HEK293 (cell line): ENCODE results near the gene ZSCAN9.

Source experiments
- BCL11A ChIP-seq: fragments of 450-650 bp; formaldehyde crosslinking; IDR thresholded peaks from 2 replicates; pipeline ENCODE4 v1.5.1; 2016; ENCODE audit warnings: low read depth, missing biosample characterization, missing genetic modification characterization
- EGR2 ChIP-seq: fragments of 450-650 bp; formaldehyde crosslinking; IDR thresholded peaks from 2 replicates; pipeline ENCODE4 v1.5.1; 2016; ENCODE audit warnings: low read depth, missing biosample characterization, missing genetic modification characterization
- GLIS2 ChIP-seq: fragments of 450-650 bp; formaldehyde crosslinking; IDR thresholded peaks from 2 replicates; pipeline ENCODE4 v1.5.1; 2016; ENCODE audit warnings: missing biosample characterization, missing genetic modification characterization
- HOXC10 ChIP-seq: sonication (generic); formaldehyde crosslinking; IDR thresholded peaks from 2 replicates; pipeline ENCODE4 v1.8.1; 2023; ENCODE audit warnings: mild to moderate bottlenecking, missing genetic modification reagents
- HOXD13 ChIP-seq: sonication (generic); formaldehyde crosslinking; IDR thresholded peaks from 2 replicates; pipeline ENCODE4 v1.8.0; 2022; ENCODE audit warnings: missing genetic modification reagents, borderline replicate concordance
- KLF17 ChIP-seq: fragments of 450-650 bp; formaldehyde crosslinking; IDR thresholded peaks from 2 replicates; pipeline ENCODE4 v1.5.1; 2016; ENCODE audit warnings: missing biosample characterization, missing genetic modification characterization
- REST ChIP-seq: fragments of 450-650 bp; formaldehyde crosslinking; IDR thresholded peaks from 2 replicates; pipeline ENCODE4 v1.5.1; 2016; ENCODE audit warnings: missing biosample characterization, missing genetic modification characterization
- SCRT2 ChIP-seq: fragments of 450-650 bp; formaldehyde crosslinking; IDR thresholded peaks from 2 replicates; pipeline ENCODE4 v1.5.1; 2016; ENCODE audit warnings: missing biosample characterization, missing genetic modification characterization
- SP3 ChIP-seq: fragments of 450-650 bp; formaldehyde crosslinking; IDR thresholded peaks from 2 replicates; pipeline ENCODE4 v1.5.1; 2016; ENCODE audit warnings: missing biosample characterization, missing genetic modification characterization
- ZBTB17 ChIP-seq: fragments of 450-650 bp; formaldehyde crosslinking; IDR thresholded peaks from 2 replicates; pipeline ENCODE4 v1.5.1; 2016; ENCODE audit warnings: missing biosample characterization, missing genetic modification characterization
- ZBTB49 ChIP-seq: fragments of 450-650 bp; formaldehyde crosslinking; IDR thresholded peaks from 2 replicates; pipeline ENCODE4 v1.5.1; 2016; ENCODE audit warnings: missing biosample characterization, missing genetic modification characterization, low read depth
- ZBTB7A ChIP-seq: fragments of 450-650 bp; formaldehyde crosslinking; IDR thresholded peaks from 2 replicates; pipeline ENCODE4 v1.5.1; 2016; ENCODE audit warnings: low read depth, missing biosample characterization, missing genetic modification characterization
- ZNF157 ChIP-seq: fragments of 450-650 bp; formaldehyde crosslinking; IDR thresholded peaks from 2 replicates; pipeline ENCODE4 v1.5.1; 2016; ENCODE audit warnings: missing biosample characterization, missing genetic modification characterization
- ZNF362 ChIP-seq: fragments of 450-650 bp; formaldehyde crosslinking; IDR thresholded peaks from 2 replicates; pipeline ENCODE4 v1.5.1; 2016; ENCODE audit warnings: missing biosample characterization, missing genetic modification characterization
- ZNF37A ChIP-seq: fragments of 450-650 bp; IDR thresholded peaks from 2 replicates; pipeline ENCODE4 v1.5.1; 2018; ENCODE audit warnings: missing biosample characterization, missing genetic modification characterization
- ZNF394 ChIP-seq: fragments of 450-650 bp; formaldehyde crosslinking; IDR thresholded peaks from 2 replicates; pipeline ENCODE4 v1.5.1; 2016; ENCODE audit warnings: missing biosample characterization, missing genetic modification characterization, mild to moderate bottlenecking, moderate library complexity, borderline replicate concordance
- ZNF426 ChIP-seq: fragments of 450-650 bp; formaldehyde crosslinking; IDR thresholded peaks from 2 replicates; pipeline ENCODE4 v1.5.1; 2017; ENCODE audit warnings: missing biosample characterization, missing genetic modification characterization, mild to moderate bottlenecking, inconsistent platforms, moderate library complexity
- ZNF449 ChIP-seq: fragments of 450-650 bp; formaldehyde crosslinking; IDR thresholded peaks from 2 replicates; pipeline ENCODE4 v1.5.1; 2017; ENCODE audit warnings: missing biosample characterization, mild to moderate bottlenecking, missing genetic modification characterization, moderate library complexity
- ZNF596 ChIP-seq: fragments of 450-650 bp; IDR thresholded peaks from 2 replicates; pipeline ENCODE4 v1.5.0; 2018; ENCODE audit warnings: missing biosample characterization, mild to moderate bottlenecking, missing genetic modification characterization, moderate library complexity
- ZNF629 ChIP-seq: fragments of 450-650 bp; formaldehyde crosslinking; IDR thresholded peaks from 2 replicates; pipeline ENCODE4 v1.5.1; 2017; ENCODE audit warnings: missing biosample characterization, missing genetic modification characterization
- ZNF660 ChIP-seq: fragments of 450-650 bp; IDR thresholded peaks from 2 replicates; pipeline ENCODE4 v1.5.1; 2018; ENCODE audit warnings: missing biosample characterization, mild to moderate bottlenecking, missing genetic modification characterization
- ZNF830 ChIP-seq: fragments of 450-650 bp; IDR thresholded peaks from 2 replicates; pipeline ENCODE4 v1.5.0; 2018; ENCODE audit warnings: missing biosample characterization, missing genetic modification characterization, low read depth, mild to moderate bottlenecking, moderate library complexity
- ZSCAN16 ChIP-seq: fragments of 450-650 bp; formaldehyde crosslinking; IDR thresholded peaks from 2 replicates; pipeline ENCODE4 v1.5.1; 2016; ENCODE audit warnings: missing biosample characterization, missing genetic modification characterization
- TF ChIP-seq, protein P1 (sequence below): fragments of 450-650 bp; formaldehyde crosslinking; IDR thresholded peaks from 2 replicates; pipeline ENCODE4 v1.5.1; 2016; ENCODE audit warnings: missing biosample characterization, missing genetic modification characterization
- TF ChIP-seq, protein P2 (sequence below): fragments of 450-650 bp; formaldehyde crosslinking; IDR thresholded peaks from 2 replicates; pipeline ENCODE4 v1.5.1; 2016; ENCODE audit warnings: missing biosample characterization, missing genetic modification characterization

Gene ZSCAN9

DNA sequence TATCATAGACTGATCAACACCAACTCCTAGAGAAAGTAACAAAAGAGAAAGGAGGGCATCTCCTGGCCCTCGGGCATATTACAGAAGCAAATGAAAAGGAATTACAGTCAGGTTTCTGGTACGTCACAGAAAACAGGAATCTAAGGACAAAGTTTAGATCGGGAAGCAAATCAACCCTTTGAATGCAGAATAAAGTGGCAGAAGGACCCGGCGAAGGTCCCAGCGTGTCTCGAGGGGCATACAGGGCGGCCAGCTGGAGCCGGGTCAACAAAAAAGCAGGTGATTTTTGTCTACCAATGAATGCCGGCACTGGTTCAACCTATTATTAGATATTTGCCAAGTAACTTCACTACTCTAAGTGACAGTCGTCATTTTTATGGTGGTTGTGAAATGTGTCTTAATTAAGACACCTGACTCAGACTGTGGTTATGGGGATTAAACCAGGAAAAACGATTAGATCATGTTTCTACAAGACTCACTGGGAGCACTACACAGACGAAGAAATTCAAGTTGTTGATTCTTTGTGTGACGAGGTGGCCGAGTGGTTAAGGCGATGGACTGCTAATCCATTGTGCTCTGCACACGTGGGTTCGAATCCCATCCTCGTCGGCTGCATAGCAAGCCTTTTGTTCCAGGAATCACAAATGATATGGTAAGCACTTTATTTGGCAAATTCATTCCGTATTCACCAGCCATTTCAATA, 12.4 kb upstream of the ZSCAN9 start (continued):
- TF ChIP-seq ZBTB49 = no peak
- no peak for TF ChIP-seq GLIS2 (tag by site-specific recombination)
- TF ChIP-seq ZNF157 (tag by site-specific recombination) = no peak
- TF ChIP-seq REST = peak; percentile 43; the same call in 1 of the 2 replicates
- no peak for TF ChIP-seq ZSCAN16
- peak; percentile 96 for TF ChIP-seq SCRT2
- peak; percentile 94 for TF ChIP-seq ZNF629 (tag by site-specific recombination)
- TF ChIP-seq KLF17 = peak; percentile 86
- no peak; the same call in 1 of the 2 replicates for TF ChIP-seq ZNF37A (tag by site-specific recombination)
- peak; percentile 89 for TF ChIP-seq ZNF394 (tag by site-specific recombination)
- peak; percentile 81 for TF ChIP-seq ZNF362 (tag by site-specific recombination)
- TF ChIP-seq, protein P1, sequence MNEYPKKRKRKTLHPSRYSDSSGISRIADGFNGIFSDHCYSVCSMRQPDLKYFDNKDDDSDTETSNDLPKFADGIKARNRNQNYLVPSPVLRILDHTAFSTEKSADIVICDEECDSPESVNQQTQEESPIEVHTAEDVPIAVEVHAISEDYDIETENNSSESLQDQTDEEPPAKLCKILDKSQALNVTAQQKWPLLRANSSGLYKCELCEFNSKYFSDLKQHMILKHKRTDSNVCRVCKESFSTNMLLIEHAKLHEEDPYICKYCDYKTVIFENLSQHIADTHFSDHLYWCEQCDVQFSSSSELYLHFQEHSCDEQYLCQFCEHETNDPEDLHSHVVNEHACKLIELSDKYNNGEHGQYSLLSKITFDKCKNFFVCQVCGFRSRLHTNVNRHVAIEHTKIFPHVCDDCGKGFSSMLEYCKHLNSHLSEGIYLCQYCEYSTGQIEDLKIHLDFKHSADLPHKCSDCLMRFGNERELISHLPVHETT (tag by site-specific recombination) = peak; percentile 97
- no peak; the same call in 1 of the 2 replicates for TF ChIP-seq ZNF596 (tag by site-specific recombination)
- no peak for TF ChIP-seq ZBTB7A (tag by site-specific recombination)
- TF ChIP-seq ZNF660 (tag by site-specific recombination) = peak; percentile 97
- no peak for TF ChIP-seq HOXC10 (CRISPR knock-in tag)
- peak; percentile 69; the same call in 1 of the 2 replicates for TF ChIP-seq ZNF449
- TF ChIP-seq SP3 (tag by site-specific recombination) = peak; percentile 62
- 0 out of 2 replicates have a peak, but pooled peaks have one; percentile 30 for TF ChIP-seq HOXD13 (CRISPR knock-in tag)
- TF ChIP-seq, protein P2, sequence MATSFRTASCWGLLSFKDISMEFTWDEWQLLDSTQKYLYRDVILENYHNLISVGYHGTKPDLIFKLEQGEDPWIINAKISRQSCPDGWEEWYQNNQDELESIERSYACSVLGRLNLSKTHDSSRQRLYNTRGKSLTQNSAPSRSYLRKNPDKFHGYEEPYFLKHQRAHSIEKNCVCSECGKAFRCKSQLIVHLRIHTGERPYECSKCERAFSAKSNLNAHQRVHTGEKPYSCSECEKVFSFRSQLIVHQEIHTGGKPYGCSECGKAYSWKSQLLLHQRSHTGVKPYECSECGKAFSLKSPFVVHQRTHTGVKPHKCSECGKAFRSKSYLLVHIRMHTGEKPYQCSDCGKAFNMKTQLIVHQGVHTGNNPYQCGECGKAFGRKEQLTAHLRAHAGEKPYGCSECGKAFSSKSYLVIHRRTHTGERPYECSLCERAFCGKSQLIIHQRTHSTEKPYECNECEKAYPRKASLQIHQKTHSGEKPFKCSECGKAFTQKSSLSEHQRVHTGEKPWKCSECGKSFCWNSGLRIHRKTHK (tag by site-specific recombination) = no peak
- no peak for TF ChIP-seq EGR2 (tag by site-specific recombination)
- TF ChIP-seq ZNF426 (tag by site-specific recombination) = no peak
- peak; percentile 86 for TF ChIP-seq BCL11A (tag by site-specific recombination)
- no peak for TF ChIP-seq ZNF830 (tag by site-specific recombination)
- peak; percentile 99 for TF ChIP-seq ZBTB17 (tag by site-specific recombination)
